Ectodermal cell (in vitro differentiated cells): ENCODE results near the gene FAM240A.

Experiments used
- H3K27ac ChIP-seq: 2 replicates; pipeline ENCODE4 v1.7.0; 2013; ENCODE audit warnings: mild to moderate bottlenecking, low read depth, low read length; ENCODE audit not compliant: insufficient read depth, poor library complexity, severe bottlenecking
- H3K27me3 ChIP-seq: 2 replicates; pipeline ENCODE4 v1.7.0; 2013; ENCODE audit warnings: mild to moderate bottlenecking, low read length; ENCODE audit not compliant: insufficient read depth, control insufficient read depth, poor library complexity, severe bottlenecking
- H3K36me3 ChIP-seq: one replicate; pipeline ENCODE4 v1.7.0; 2013; ENCODE audit warnings: low read length; ENCODE audit not compliant: control insufficient read depth, insufficient read depth
- H3K4me1 ChIP-seq: one replicate; pipeline ENCODE4 v1.7.0; 2013; ENCODE audit warnings: low read length; ENCODE audit not compliant: control insufficient read depth, insufficient read depth
- H3K4me3 ChIP-seq: 2 replicates; pipeline ENCODE4 v1.7.0; 2013; ENCODE audit warnings: low read depth, low read length, control low read depth; ENCODE audit not compliant: insufficient read depth
- H3K9me3 ChIP-seq: 2 replicates; pipeline ENCODE4 v1.7.0; 2013; ENCODE audit warnings: mild to moderate bottlenecking, low read length, moderate library complexity; ENCODE audit not compliant: control insufficient read depth
- WGBS, 2 experiments: methylation state at CpG; one replicate each; pipeline ENCODE4 v1.1.7; 2013; ENCODE audit warnings: missing lambda C conversion rate in 2 of 2; 5-methylcytosine and 5-hydroxymethylcytosine counted together

Gene FAM240A

DNA sequence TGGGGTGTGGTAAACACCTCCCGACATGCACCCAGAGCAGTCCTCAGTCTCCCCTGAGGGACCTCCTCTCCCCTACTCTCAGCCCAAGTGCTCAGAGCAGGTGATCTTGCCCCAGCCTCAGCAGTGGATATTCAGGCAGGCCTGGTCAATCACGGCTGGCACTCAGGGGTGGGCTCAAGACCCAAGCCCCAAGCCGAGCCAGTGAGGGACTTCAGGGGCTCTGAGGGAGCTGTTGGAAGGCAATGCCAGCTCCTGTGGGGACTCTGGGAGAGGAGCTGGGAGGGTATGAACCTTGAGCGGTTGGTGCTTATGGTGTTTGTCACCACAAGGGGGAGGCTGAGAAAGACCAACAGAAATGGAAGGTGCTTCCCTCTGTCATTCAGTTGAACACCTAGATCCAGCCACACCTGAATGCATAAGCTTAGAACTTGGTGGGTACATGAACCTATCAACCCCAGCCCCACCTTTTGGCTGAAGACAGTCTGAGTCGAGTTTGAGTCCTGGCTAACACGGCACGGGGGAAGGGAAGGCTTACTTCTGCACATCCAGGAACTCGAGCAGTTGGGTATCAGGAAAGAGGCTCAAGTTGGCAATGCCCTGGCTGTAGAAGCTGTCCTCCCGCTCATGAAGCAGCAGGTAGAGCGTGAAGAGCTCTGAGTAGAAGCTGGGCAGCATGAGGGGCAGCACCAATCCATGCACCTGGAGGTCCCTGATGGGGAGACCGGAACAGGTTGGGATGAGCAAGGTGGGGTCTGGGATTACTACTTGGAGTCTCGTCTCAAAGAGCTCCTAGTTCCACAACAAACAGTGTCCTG lies 61.9 kb downstream of the FAM240A start:
- H3K9me3 ChIP-seq: no peaks in the 10 kb centered on the region
- no peaks in the 10 kb centered on the region for H3K36me3 ChIP-seq
- peaks cover 5% of the 10 kb centered on the region for H3K4me1 ChIP-seq
- H3K27ac ChIP-seq: no peak overlapping the region
- 91 to 94% methylated on average over 12 of the region's 12 CpGs for WGBS, 2 experiments
- no peaks in the 10 kb centered on the region for H3K27me3 ChIP-seq
- H3K4me3 ChIP-seq: no peak overlapping the region

DNA sequence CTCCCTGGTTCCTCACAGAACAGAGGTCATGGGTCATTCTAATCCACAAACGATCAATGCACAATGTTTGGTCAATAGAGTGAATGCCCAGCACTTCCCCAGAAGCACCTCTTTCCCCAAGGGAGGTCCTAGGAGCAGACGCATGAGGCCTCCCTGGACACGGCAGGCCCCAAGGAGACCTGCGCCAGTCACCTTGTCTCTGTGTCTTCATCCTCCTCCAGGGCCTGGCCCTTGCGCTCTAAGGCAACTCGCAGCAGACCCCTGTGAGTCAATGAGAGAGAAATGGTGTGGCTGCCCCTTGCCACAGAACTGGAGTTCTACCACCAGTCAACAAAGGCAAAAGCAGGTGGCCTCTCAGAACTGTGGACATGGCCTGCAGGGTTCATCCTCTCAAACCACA lies 63.1 kb downstream of the FAM240A start:
- Histone ChIP-seq H3K27ac (no peak overlapping the region), H3K4me3 (no peak overlapping the region), H3K36me3 (no peaks in the 10 kb centered on the region), H3K27me3 (no peaks in the 10 kb centered on the region), H3K9me3 (no peaks in the 10 kb centered on the region), H3K4me1 (peaks cover 5% of the 10 kb centered on the region)
- WGBS, 2 experiments: 89 to 93% methylated on average over 6 of the region's 6 CpGs
